Kidney (tissue), 14 donors: Measurements from ENCODE around the gene RGPD3. TPM values are rescaled to one million over a fixed set of nuclear protein-coding genes. Genes with fewer than 3 reads are reported as not detected.

Source experiments
- DNase-seq, 5 donors: peaks; one replicate each; pipeline ENCODE4 v3.0.0-alpha.2; 2013 to 2020
- FAIRE-seq: peaks from 2 replicates; lab custom pipeline; 2012; peaks lifted over from hg19 to GRCh38; lab: Jason Lieb, UNC
- H3K27ac ChIP-seq, 2 donors: one replicate each; pipeline ENCODE4 v1.7.0; 2013; ENCODE audit warnings: low read depth in 2 of 2, low read length in 2 of 2, inconsistent platforms in 1 of 2
- H3K27me3 ChIP-seq: one replicate; pipeline ENCODE4 v1.7.1; 2013; ENCODE audit warnings: low read length, inconsistent platforms; ENCODE audit not compliant: control insufficient read depth, insufficient read depth
- H3K36me3 ChIP-seq, 3 donors: one replicate each; pipeline versions ENCODE4 v1.7.0 to v1.7.1; 2013; ENCODE audit warnings: low read length in 3 of 3, control low read depth in 1 of 3, inconsistent platforms in 1 of 3; ENCODE audit not compliant: insufficient read depth in 3 of 3, control insufficient read depth in 2 of 3
- H3K4me1 ChIP-seq, 3 donors: one replicate each; pipeline versions ENCODE4 v1.7.0 to v1.7.1; 2013; ENCODE audit warnings: low read length in 3 of 3, inconsistent platforms in 1 of 3, low read depth in 1 of 3; ENCODE audit not compliant: control insufficient read depth in 2 of 3, insufficient read depth in 2 of 3
- H3K4me3 ChIP-seq, 3 donors: one replicate each; pipeline versions ENCODE4 v1.7.0 to v1.8.1; 2013; ENCODE audit warnings: low read length in 3 of 3, control low read depth in 1 of 3, inconsistent platforms in 1 of 3
- H3K9ac ChIP-seq, 3 donors: one replicate each; pipeline versions ENCODE4 v1.7.0 to v1.7.1; 2013; ENCODE audit warnings: low read length in 3 of 3, control low read depth in 1 of 3, inconsistent platforms in 1 of 3
- H3K9me3 ChIP-seq, 3 donors: one replicate each; pipeline versions ENCODE4 v1.7.0 to v1.7.1; 2013; ENCODE audit warnings: low read length in 3 of 3, control low read depth in 1 of 3, inconsistent platforms in 1 of 3; ENCODE audit not compliant: control insufficient read depth in 2 of 3, insufficient read depth in 1 of 3
- CTCF ChIP-seq: IDR thresholded peaks from 3 replicates; pipeline ENCODE4 v1.5.1; 2012; ENCODE audit warnings: mild to moderate bottlenecking, moderate library complexity, borderline replicate concordance; ENCODE audit not compliant: insufficient read depth; ENCODE audit errors: extremely low read depth
- intact Hi-C: fragments of 100-400 bp; cut with DNase I; formaldehyde crosslinking; loops from one replicate; pipeline ENCODE4 v1.11.1; 2022
- polyA plus RNA-seq: library from polyadenylated mRNA; stranded (reverse); fragments of 350-450 nt; fragmentation: Illumina TruSeq; extraction: RNeasy Lipid Tissue Mini Kit (QIAGEN cat#74804); gene quantifications from one replicate; pipeline ENCODE4 v1.2.3, GENCODE V29; 2014; ENCODE audit warnings: low read depth, low replicate concordance; ENCODE audit not compliant: insufficient read depth
- total RNA-seq: library from RNA; stranded (reverse); fragmentation: NEBNext Ultra II Directional; extraction: Animal tissue kit (Norgen Biotek cat#: 25700); gene quantifications from one replicate; pipeline ENCODE4 v1.2.1, GENCODE V29; 2021
- donor health status: control.
- donor health status: control.
- donor health status: control.
- donor health status: control.
- donor health status: control.
- donor health status: DM: yes; HTN: yes; CAD: no.
- donor health status: Normal renal cell carcinoma (clear cell type).

Gene RGPD3
- total and polyA plus RNA-seq, 2 donors from 2014 or later: 0.19 to 0.41 TPM

- Histone ChIP-seq H3K9me3 (no peaks in the 10 kb centered on the region), H3K36me3 (no peaks in the 10 kb centered on the region), H3K4me3 (no peak overlapping the region), H3K9ac (no peak overlapping the region), H3K27me3 (no peaks in the 10 kb centered on the region), H3K27ac (no peak overlapping the region), H3K4me1 (no peaks in the 10 kb centered on the region)
- DNase-seq (no peak), FAIRE-seq (no peak)
- no peak for TF ChIP-seq CTCF
- intact Hi-C loops: no loop called here
Observed at GRCh38 chr2:106343274-106343673, 124.9 kb downstream of the RGPD3 start.

DNA sequence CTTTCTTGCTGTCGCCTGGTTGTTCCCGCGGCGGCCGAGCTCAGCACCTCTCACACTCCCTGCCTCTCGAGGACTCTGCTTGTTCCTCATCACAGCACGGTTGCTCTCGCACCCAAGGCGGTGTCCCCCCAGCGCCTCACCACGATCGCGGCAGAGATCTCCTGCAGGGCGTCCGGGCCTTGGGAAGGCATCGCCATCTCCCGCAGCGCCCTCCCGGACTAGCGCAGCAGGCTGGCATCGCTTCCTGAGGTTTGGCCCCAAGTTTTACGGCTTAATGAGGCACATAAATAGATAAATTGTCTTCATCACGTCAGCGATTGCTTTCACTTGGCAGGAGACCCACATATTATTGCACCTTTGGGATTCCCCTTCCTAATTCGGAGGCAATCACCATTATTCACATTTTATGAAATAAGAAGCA, 125.4 kb downstream of the RGPD3 start:
- no peak overlapping the region for H3K27ac ChIP-seq
- H3K36me3 ChIP-seq: no peaks in the 10 kb centered on the region
- H3K27me3 ChIP-seq: no peaks in the 10 kb centered on the region
- no peaks in the 10 kb centered on the region for H3K9me3 ChIP-seq
- H3K9ac ChIP-seq: no peak overlapping the region
- DNase-seq: peak in 1 of 5 donors; percentile 62
- no peak overlapping the region for H3K4me3 ChIP-seq
- no peak for TF ChIP-seq CTCF
- intact Hi-C loops: no loop called here
- FAIRE-seq: no peak
- H3K4me1 ChIP-seq: no peaks in the 10 kb centered on the region

DNA sequence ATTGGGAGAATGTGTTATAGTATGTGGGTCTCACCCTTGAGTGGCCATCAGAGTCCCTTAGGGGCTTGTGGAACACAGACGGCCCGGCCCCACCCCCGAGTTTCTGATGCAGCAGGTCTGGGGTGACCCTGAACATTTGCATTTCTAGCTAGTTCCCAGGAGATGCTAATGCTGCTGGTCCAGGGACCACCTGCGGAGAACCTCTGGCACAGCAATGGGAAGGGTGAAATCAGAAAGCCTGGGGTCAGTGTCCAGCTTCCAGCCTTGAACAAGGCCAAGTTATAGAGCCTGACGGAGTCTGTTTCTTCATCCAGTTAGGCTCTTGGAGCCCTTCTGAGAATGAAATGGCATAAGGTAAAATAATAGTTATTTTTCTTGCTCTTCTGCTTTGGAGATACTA, 126.5 kb downstream of the RGPD3 start:
- Histone ChIP-seq H3K9me3 (no peaks in the 10 kb centered on the region), H3K27me3 (no peaks in the 10 kb centered on the region), H3K4me3 (no peak overlapping the region), H3K9ac (no peak overlapping the region), H3K36me3 (no peaks in the 10 kb centered on the region), H3K27ac (no peak overlapping the region), H3K4me1 (no peaks in the 10 kb centered on the region)
- FAIRE-seq (no peak), DNase-seq (no peak)
- no peak for TF ChIP-seq CTCF
- intact Hi-C loops: no loop called here

Other genes with a start within 250 kb of the RGPD3 start
- 0.09 TPM for gene CD8B2, start 19.0 kb upstream of the RGPD3 start, total RNA-seq
- gene CD8B2, start 19.0 kb upstream of the RGPD3 start, polyA plus RNA-seq: 0.71 TPM